Measurements from ENCODE around the gene SUPT6H. TPM values are rescaled to one million over a fixed set of nuclear protein-coding genes. Genes with fewer than 3 reads are reported as not detected.

SUPT6H gene
- total and polyA plus RNA-seq, 2 of the 4 experiments (the other 2 are of a cell fraction) = 41.4 to 44.8 TPM

GRCh38 chr17:28706471-28707338 is 44.7 kb downstream of the SUPT6H start:
- peaks cover 6 to 12% of the 10 kb centered on the region in 2 experiments; a peak in 3 of 4 replicates for H3K79me1 ChIP-seq (ENCODE audit: low read depth in 1 of 2, low read length in 2 of 2)
- H4K20me1 ChIP-seq (ENCODE audit: insufficient read depth, low read length) = no peaks in the 10 kb centered on the region
- ATAC-seq (ENCODE audit: low read depth) (no peak), DNase-seq (no peak)
- in situ Hi-C loops (cut with MboI; ENCODE audit: low sequenced_read_pairs) = no loop called here
- peaks cover 3% of the 10 kb centered on the region for H3K4me1 ChIP-seq (ENCODE audit: control insufficient read depth, insufficient read depth, low read length)
- no peak overlapping the region for H4K8ac ChIP-seq (ENCODE audit: low read depth in 2 of 2, low read length in 2 of 2)
- dilution Hi-C loops (cut with HindIII; ENCODE audit: low sequenced_read_pairs, unreplicated experiment) = no loop called here
- H3K36me3 ChIP-seq (ENCODE audit: control insufficient read depth, insufficient read depth, low read length) = peaks cover 41% of the 10 kb centered on the region
- H2BK15ac ChIP-seq (ENCODE audit: low read depth, low read length) = no peak overlapping the region
- POLR2A ChIA-PET (ENCODE audit: unreplicated experiment) = no interaction called here
- H3K4me2 ChIP-seq (ENCODE audit: low read depth, low read length) = no peak overlapping the region
- TF ChIP-seq SMC3 (IDR thresholded peaks at IDR 0.05; ENCODE audit: low read depth, low read length) (no peak), NFE2L2 (IDR thresholded peaks at IDR 0.05; ENCODE audit: low read depth, low read length) (no peak), CEBPB (IDR thresholded peaks at IDR 0.05; ENCODE audit: low read depth, low read length) (no peak), FOS (IDR thresholded peaks at IDR 0.05; ENCODE audit: low read depth, low read length) (no peak), ELK1 (IDR thresholded peaks at IDR 0.05; ENCODE audit: borderline replicate concordance, low read depth, low read length) (no peak), MXI1 (IDR thresholded peaks at IDR 0.05; ENCODE audit: borderline replicate concordance, low read depth, low read length) (no peak), RCOR1 (IDR thresholded peaks at IDR 0.05; ENCODE audit: insufficient replicate concordance, low read length) (no peak)
- no peak overlapping the region for H4K91ac ChIP-seq (ENCODE audit: insufficient read depth, low read depth, low read length)
- CTCF ChIA-PET = no interaction called here
- no peak overlapping the region for H2BK20ac ChIP-seq (ENCODE audit: low read depth, low read length)
- no peaks in the 10 kb centered on the region for H3K27me3 ChIP-seq (ENCODE audit: control insufficient read depth, insufficient read depth, low read length)
- no peak overlapping the region for H3K23ac ChIP-seq (ENCODE audit: low read depth, low read length)
- no peak overlapping the region for H2AFZ ChIP-seq (replicated peaks; ENCODE audit: low read length, poor library complexity)
- no peak overlapping the region for H4K5ac ChIP-seq (ENCODE audit: low read depth, low read length)
- intact Hi-C loops (cut with micrococcal nuclease) = no loop called here
- peaks cover 8% of the 10 kb centered on the region for H3K9me1 ChIP-seq (ENCODE audit: insufficient read depth, low read length)
- H3K9me3 ChIP-seq (ENCODE audit: control insufficient read depth, insufficient read depth, low read length) = no peaks in the 10 kb centered on the region
- WGBS, 2 experiments (ENCODE audit: extremely low coverage in 2 of 2, insufficient read length in 1 of 2) = 100% methylated on average over 1 of the region's 7 CpGs; no CpG with 5 or more reads in 1 of the 2 experiments
- no peak overlapping the region for H3K9ac ChIP-seq (ENCODE audit: low read depth, low read length)
- no peak overlapping the region for H3K14ac ChIP-seq (replicated peaks; ENCODE audit: low read depth, low read length)
- H2AK5ac ChIP-seq (ENCODE audit: low read depth, low read length) = no peak overlapping the region
- no peak overlapping the region for H2BK120ac ChIP-seq (ENCODE audit: low read depth, low read length)
- no peak overlapping the region for H3K4ac ChIP-seq (ENCODE audit: low read depth, low read length)
- H3K56ac ChIP-seq (ENCODE audit: extremely low read depth, insufficient read depth, low read length) = no peak overlapping the region
- no TSS peak for BruUV-seq (replicated peaks)
- H2BK5ac ChIP-seq (ENCODE audit: low read depth, low read length, poor library complexity, severe bottlenecking) = no peak overlapping the region
- no peak overlapping the region for H3K18ac ChIP-seq (ENCODE audit: low read depth, low read length)
- no peak overlapping the region for H3K27ac ChIP-seq (ENCODE audit: insufficient read depth, low read length)
- H3K4me3 ChIP-seq (ENCODE audit: insufficient read depth, low read depth, low read length) = no peak overlapping the region
- no peak overlapping the region for H2AK9ac ChIP-seq (replicated peaks; ENCODE audit: low read depth, low read length, poor library complexity)

Data from IMR-90 (cell line).